ENCODE measurements around the gene SMIM32. TPM values are rescaled to one million over a fixed set of nuclear protein-coding genes. Genes with fewer than 3 reads are reported as not detected.

Gene SMIM32
- total and polyA plus RNA-seq, 9 of the 15 experiments (the other 6 are each of a cell fraction or from before 2014, with no cell fraction given) = not detected

- 0 out of 2 replicates have a peak, but pooled peaks cover 3% of the 10 kb centered on the region for H4K20me1 ChIP-seq (replicated peaks; ENCODE audit: control insufficient read depth, insufficient read depth, low read length)
- H3K9me1 ChIP-seq (ENCODE audit: control insufficient read depth, insufficient read depth, low read length) = no peaks in the 10 kb centered on the region
- in situ Hi-C loops (cut with MboI) (no loop called here), intact Hi-C loops (cut with micrococcal nuclease) (loop anchor here (1.0 to 10.0 kb wide), 4 partner anchors 92 to 229 kb away; no protein-coding TSS in a partner anchor)
- ChIA-PET CTCF (ENCODE audit: low intra/inter-chr PET ratio) (interaction anchor here (0.7 to 1.3 kb wide), 2 partner anchors 15 to 110 kb away, joined by 5 read pairs; no protein-coding TSS in a partner anchor), POLR2A (no interaction called here)
- BruUV-seq (replicated peaks) = no TSS peak
- 89% methylated on average over 2 of the region's 2 CpGs for WGBS (ENCODE audit: insufficient coverage, low coverage, missing lambda C conversion rate)
- H3K9me3 ChIP-seq (replicated peaks; ENCODE audit: control insufficient read depth, insufficient read depth, low read depth, low read length) = no peaks in the 10 kb centered on the region
- FAIRE-seq (peak; percentile 88), ATAC-seq (peak; percentile 90), DNase-seq (ENCODE audit: extremely low read depth in 1 of 4, low spot score in 3 of 4) (peak; percentile 36 to 71 (median 52))
- H3K79me2 ChIP-seq (ENCODE audit: control insufficient read depth, insufficient read depth, low read length) = no peaks in the 10 kb centered on the region; the same call in 2 of the 3 replicates
- H3K27me3 ChIP-seq (ENCODE audit: control insufficient read depth in 2 of 2, insufficient read depth in 2 of 2, low read length in 2 of 2) = no peaks in the 10 kb centered on the region
- H3K36me3 ChIP-seq (ENCODE audit: control insufficient read depth, insufficient read depth, low read length) = peaks cover 52% of the 10 kb centered on the region
- no peak overlapping the region for H3K27ac ChIP-seq (ENCODE audit: extremely low read depth, low read depth, low read length)
- no peak overlapping the region for H2AFZ ChIP-seq (ENCODE audit: low read depth, low read length)
- 0 out of 5 replicates have a peak, but pooled peaks cover 0 to 2% of the 10 kb centered on the region in 2 experiments for H3K4me1 ChIP-seq (replicated peaks in 1 of 2; ENCODE audit: control insufficient read depth in 2 of 2, insufficient read depth in 2 of 2, low read length in 2 of 2)
- H3K9ac ChIP-seq (ENCODE audit: insufficient read depth in 1 of 2, low read depth in 2 of 2, low read length in 2 of 2) = no peak overlapping the region
- H3K4me3 ChIP-seq = no peak overlapping the region
- no peak overlapping the region for H3K4me2 ChIP-seq (ENCODE audit: insufficient read depth, low read length)
- no peak for TF ChIP-seq YY1 (IDR thresholded peaks at IDR 0.05; ENCODE audit: borderline replicate concordance in 1 of 3, control insufficient read depth in 1 of 3, extremely low read depth in 1 of 3, insufficient read depth in 3 of 3, insufficient read length in 1 of 3, insufficient replicate concordance in 2 of 3, low read depth in 1 of 3, low read length in 2 of 3)
- no peak for TF ChIP-seq ZMIZ1 (IDR thresholded peaks at IDR 0.05; ENCODE audit: low read depth in 2 of 2, low read length in 2 of 2)
- TF ChIP-seq TAL1 (IDR thresholded peaks at IDR 0.05) = peak; percentile 77
- peak; percentile 82 for TF ChIP-seq TEAD4 (IDR thresholded peaks at IDR 0.05; ENCODE audit: low read length)
- TF ChIP-seq TEAD4 (CRISPR knock-in tag; IDR thresholded peaks at IDR 0.05; ENCODE audit: borderline replicate concordance) = no peak
- TF ChIP-seq ZBTB5 (IDR thresholded peaks at IDR 0.05) = no peak
- TF ChIP-seq MEIS2 (IDR thresholded peaks at IDR 0.05; ENCODE audit: partially characterized antibody) = peak; percentile 55
- TF ChIP-seq DPF2 (IDR thresholded peaks at IDR 0.05) = peak; percentile 63
- peak in 1 of 2 experiments; percentile 29; a peak in 1 of 4 replicates for TF ChIP-seq TRIM24 (IDR thresholded peaks at IDR 0.05)
- peak; percentile 80 for TF ChIP-seq DEAF1 (CRISPR knock-in tag; IDR thresholded peaks at IDR 0.05)
Observed at GRCh38 chr5:136174021-136174659, 18.8 kb downstream of the SMIM32 start.

Measured in K562 (cell line).